ENCODE data around the gene TSPAN9. TPM values are rescaled to one million over a fixed set of nuclear protein-coding genes. Genes with fewer than 3 reads are reported as not detected.

Gene TSPAN9
- total RNA-seq, 1 donor from 2014 or later = 40.9 TPM

GRCh38 chr12:3069714-3070113 lies 7.5 kb upstream of the TSPAN9 start:
- Histone ChIP-seq H3K4me2 (ENCODE audit: low read length) (no peak overlapping the region), H2AFZ (ENCODE audit: low read depth, low read length) (no peak overlapping the region), H3K4me3 (ENCODE audit: insufficient read depth, low read depth, low read length) (no peak overlapping the region), H3K9me3 (ENCODE audit: insufficient read depth, low read depth, low read length) (no peaks in the 10 kb centered on the region), H3K27ac (ENCODE audit: low read depth, low read length) (no peak overlapping the region), H3K27me3 (ENCODE audit: insufficient read depth, low read length) (no peaks in the 10 kb centered on the region), H3K9ac (ENCODE audit: low read length) (no peak overlapping the region), H3K79me2 (ENCODE audit: insufficient read depth, low read length) (no peaks in the 10 kb centered on the region), H3K4me1 (ENCODE audit: insufficient read depth, low read length) (peaks cover 12% of the 10 kb centered on the region), H4K20me1 (ENCODE audit: insufficient read depth, low read length) (no peaks in the 10 kb centered on the region), H3K36me3 (ENCODE audit: insufficient read depth, low read length) (no peaks in the 10 kb centered on the region)
- FAIRE-seq = no peak
- peaks cover 7% of the 10 kb centered on the region for H3K4me1 Mint-ChIP-seq (ENCODE audit: low read depth, unreplicated experiment)
- H3K36me3 Mint-ChIP-seq (ENCODE audit: low read depth, unreplicated experiment) = no peaks in the 10 kb centered on the region
- no peak overlapping the region for H3K4me3 Mint-ChIP-seq (ENCODE audit: unreplicated experiment)
- peaks cover 2% of the 10 kb centered on the region for H3K9me3 Mint-ChIP-seq (ENCODE audit: unreplicated experiment)
- no peak for DNase-seq (ENCODE audit: low read depth)
- no peak overlapping the region for H3K27ac Mint-ChIP-seq (ENCODE audit: unreplicated experiment)
- TF ChIP-seq, protein P1, sequence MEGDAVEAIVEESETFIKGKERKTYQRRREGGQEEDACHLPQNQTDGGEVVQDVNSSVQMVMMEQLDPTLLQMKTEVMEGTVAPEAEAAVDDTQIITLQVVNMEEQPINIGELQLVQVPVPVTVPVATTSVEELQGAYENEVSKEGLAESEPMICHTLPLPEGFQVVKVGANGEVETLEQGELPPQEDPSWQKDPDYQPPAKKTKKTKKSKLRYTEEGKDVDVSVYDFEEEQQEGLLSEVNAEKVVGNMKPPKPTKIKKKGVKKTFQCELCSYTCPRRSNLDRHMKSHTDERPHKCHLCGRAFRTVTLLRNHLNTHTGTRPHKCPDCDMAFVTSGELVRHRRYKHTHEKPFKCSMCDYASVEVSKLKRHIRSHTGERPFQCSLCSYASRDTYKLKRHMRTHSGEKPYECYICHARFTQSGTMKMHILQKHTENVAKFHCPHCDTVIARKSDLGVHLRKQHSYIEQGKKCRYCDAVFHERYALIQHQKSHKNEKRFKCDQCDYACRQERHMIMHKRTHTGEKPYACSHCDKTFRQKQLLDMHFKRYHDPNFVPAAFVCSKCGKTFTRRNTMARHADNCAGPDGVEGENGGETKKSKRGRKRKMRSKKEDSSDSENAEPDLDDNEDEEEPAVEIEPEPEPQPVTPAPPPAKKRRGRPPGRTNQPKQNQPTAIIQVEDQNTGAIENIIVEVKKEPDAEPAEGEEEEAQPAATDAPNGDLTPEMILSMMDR (IDR thresholded peaks at IDR 0.05; ENCODE audit: insufficient read depth, low read depth, low read length) = no peak
- no peak for TF ChIP-seq EZH2 (IDR thresholded peaks at IDR 0.05; ENCODE audit: insufficient read depth, low read length)
- H3K27me3 Mint-ChIP-seq (ENCODE audit: low read depth, unreplicated experiment) = peaks cover 13% of the 10 kb centered on the region

DNA sequence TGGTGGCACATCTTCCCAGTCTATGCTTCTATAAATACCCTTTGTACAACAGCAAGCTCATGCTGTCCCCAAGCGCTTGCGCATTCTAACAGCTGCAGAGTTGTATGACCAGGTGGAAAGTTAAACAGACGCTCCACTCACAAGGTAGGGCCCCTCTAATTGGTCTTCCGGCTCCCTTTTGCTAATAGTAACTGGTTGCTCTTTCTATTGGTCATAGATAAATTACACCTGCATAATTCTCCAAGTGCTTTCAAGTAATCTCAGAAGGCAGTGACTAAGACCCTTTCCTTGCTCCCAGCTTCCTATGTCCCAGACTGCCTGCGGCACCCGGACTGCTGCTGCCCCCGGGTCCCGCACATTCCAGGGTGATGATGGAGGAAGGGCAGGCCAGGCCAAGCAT lies 6.1 kb upstream of the TSPAN9 start:
- no peaks in the 10 kb centered on the region for H3K9me3 Mint-ChIP-seq (ENCODE audit: unreplicated experiment)
- Histone ChIP-seq H3K27ac (ENCODE audit: low read depth, low read length) (no peak overlapping the region), H4K20me1 (ENCODE audit: insufficient read depth, low read length) (no peaks in the 10 kb centered on the region), H3K4me2 (ENCODE audit: low read length) (no peak overlapping the region), H3K27me3 (ENCODE audit: insufficient read depth, low read length) (no peaks in the 10 kb centered on the region), H3K36me3 (ENCODE audit: insufficient read depth, low read length) (no peaks in the 10 kb centered on the region), H3K79me2 (ENCODE audit: insufficient read depth, low read length) (no peaks in the 10 kb centered on the region), H3K9me3 (ENCODE audit: insufficient read depth, low read depth, low read length) (no peaks in the 10 kb centered on the region), H2AFZ (ENCODE audit: low read depth, low read length) (no peak overlapping the region), H3K4me3 (ENCODE audit: insufficient read depth, low read depth, low read length) (no peak overlapping the region), H3K4me1 (ENCODE audit: insufficient read depth, low read length) (peaks cover 12% of the 10 kb centered on the region), H3K9ac (ENCODE audit: low read length) (no peak overlapping the region)
- peaks cover 16% of the 10 kb centered on the region for H3K27me3 Mint-ChIP-seq (ENCODE audit: low read depth, unreplicated experiment)
- TF ChIP-seq, protein P1 (IDR thresholded peaks at IDR 0.05; ENCODE audit: insufficient read depth, low read depth, low read length) = no peak
- TF ChIP-seq EZH2 (IDR thresholded peaks at IDR 0.05; ENCODE audit: insufficient read depth, low read length) = no peak
- DNase-seq (ENCODE audit: low read depth) (peak; percentile 20), FAIRE-seq (no peak)
- H3K27ac Mint-ChIP-seq (ENCODE audit: unreplicated experiment) = no peak overlapping the region
- no peak overlapping the region for H3K4me3 Mint-ChIP-seq (ENCODE audit: unreplicated experiment)
- peaks cover 7% of the 10 kb centered on the region for H3K4me1 Mint-ChIP-seq (ENCODE audit: low read depth, unreplicated experiment)
- no peaks in the 10 kb centered on the region for H3K36me3 Mint-ChIP-seq (ENCODE audit: low read depth, unreplicated experiment)

GRCh38 chr12:3071710-3072109 lies 5.5 kb upstream of the TSPAN9 start:
- Histone ChIP-seq H3K27ac (ENCODE audit: low read depth, low read length) (no peak overlapping the region), H3K4me3 (ENCODE audit: insufficient read depth, low read depth, low read length) (no peak overlapping the region), H3K4me2 (ENCODE audit: low read length) (no peak overlapping the region), H2AFZ (ENCODE audit: low read depth, low read length) (no peak overlapping the region), H3K4me1 (ENCODE audit: insufficient read depth, low read length) (peaks cover 18% of the 10 kb centered on the region), H3K9ac (ENCODE audit: low read length) (no peak overlapping the region), H3K27me3 (ENCODE audit: insufficient read depth, low read length) (no peaks in the 10 kb centered on the region), H4K20me1 (ENCODE audit: insufficient read depth, low read length) (no peaks in the 10 kb centered on the region), H3K79me2 (ENCODE audit: insufficient read depth, low read length) (no peaks in the 10 kb centered on the region), H3K9me3 (ENCODE audit: insufficient read depth, low read depth, low read length) (no peaks in the 10 kb centered on the region), H3K36me3 (ENCODE audit: insufficient read depth, low read length) (no peaks in the 10 kb centered on the region)
- H3K4me3 Mint-ChIP-seq (ENCODE audit: unreplicated experiment) = no peak overlapping the region
- H3K9me3 Mint-ChIP-seq (ENCODE audit: unreplicated experiment) = no peaks in the 10 kb centered on the region
- DNase-seq (ENCODE audit: low read depth) (no peak), FAIRE-seq (no peak)
- no peaks in the 10 kb centered on the region for H3K36me3 Mint-ChIP-seq (ENCODE audit: low read depth, unreplicated experiment)
- H3K27ac Mint-ChIP-seq (ENCODE audit: unreplicated experiment) = no peak overlapping the region
- TF ChIP-seq, protein P1 (IDR thresholded peaks at IDR 0.05; ENCODE audit: insufficient read depth, low read depth, low read length) = no peak
- TF ChIP-seq EZH2 (IDR thresholded peaks at IDR 0.05; ENCODE audit: insufficient read depth, low read length) = no peak
- peaks cover 16% of the 10 kb centered on the region for H3K27me3 Mint-ChIP-seq (ENCODE audit: low read depth, unreplicated experiment)
- peaks cover 7% of the 10 kb centered on the region for H3K4me1 Mint-ChIP-seq (ENCODE audit: low read depth, unreplicated experiment)
